Measurements from ENCODE around the gene IFT80. TPM values are rescaled to one million over a fixed set of nuclear protein-coding genes. Genes with fewer than 3 reads are reported as not detected.

The IFT80 gene
- total RNA-seq, 1 experiment from 2014 or later = 26.9 TPM

GRCh38 chr3:160280836-160281235 lies 118.2 kb downstream of the IFT80 start:
- CTCF ChIA-PET = no interaction called here
- Mint-ChIP-seq H3K27ac (peak overlapping the region; percentile 28; the same call in 1 of the 2 replicates), H3K4me1 (peaks cover 23% of the 10 kb centered on the region), H3K36me3 (no peaks in the 10 kb centered on the region), H3K9me3 (no peaks in the 10 kb centered on the region), H3K27me3 (ENCODE audit: low read depth) (no peaks in the 10 kb centered on the region), H3K4me3 (no peak overlapping the region)
- POLR2A ChIA-PET = no interaction called here
- TF ChIP-seq ZNF121 (CRISPR knock-in tag; IDR thresholded peaks at IDR 0.05) = no peak
- DNase-seq (ENCODE audit: low spot score) (no peak), ATAC-seq (no peak)

- ATAC-seq (peak; percentile 58; the same call in 1 of the 2 replicates), DNase-seq (ENCODE audit: low spot score) (no peak)
- Mint-ChIP-seq H3K4me1 (peaks cover 23% of the 10 kb centered on the region), H3K27me3 (ENCODE audit: low read depth) (no peaks in the 10 kb centered on the region), H3K36me3 (no peaks in the 10 kb centered on the region), H3K9me3 (no peaks in the 10 kb centered on the region), H3K27ac (no peak overlapping the region), H3K4me3 (no peak overlapping the region)
- TF ChIP-seq NFE2L1 (CRISPR knock-in tag; IDR thresholded peaks at IDR 0.05) (no peak), TEAD4 (CRISPR knock-in tag; IDR thresholded peaks at IDR 0.05) (no peak)
- POLR2A ChIA-PET = no interaction called here
- CTCF ChIA-PET = interaction anchor here (1.3 kb wide), 1 partner anchor 291 kb away, joined by 4 read pairs; the partner anchor contains the start of gene IL12A
Measured at GRCh38 chr3:160279657-160280056, 119.4 kb downstream of the IFT80 start.

DNA sequence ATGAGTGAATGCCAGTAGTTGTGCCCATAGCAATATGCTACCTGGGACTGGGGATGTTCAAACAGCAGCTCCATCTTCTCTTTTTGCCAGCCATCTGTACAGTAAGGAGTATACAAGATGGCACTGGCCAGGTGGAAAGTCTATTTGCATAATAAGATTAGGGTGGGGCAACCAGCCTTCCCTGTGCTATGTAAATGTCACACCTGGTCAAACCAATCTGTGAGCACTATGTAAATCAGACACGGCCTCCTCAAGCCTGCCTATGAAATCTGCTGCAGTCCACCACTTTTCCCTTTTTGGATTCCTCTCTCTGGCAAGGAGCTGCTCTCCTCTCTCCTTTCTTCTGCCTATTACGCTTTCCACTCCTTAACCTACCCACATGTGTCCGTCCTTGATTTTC lies 120.8 kb downstream of the IFT80 start:
- POLR2A ChIA-PET = no interaction called here
- TF ChIP-seq MAX (CRISPR knock-in tag; IDR thresholded peaks at IDR 0.05) (no peak), RORB (CRISPR knock-in tag; IDR thresholded peaks at IDR 0.05) (no peak), GTF2I (CRISPR knock-in tag; conservative IDR thresholded peaks at IDR 0.05) (no peak), IRF1 (CRISPR knock-in tag; IDR thresholded peaks at IDR 0.05) (no peak), JUN (CRISPR knock-in tag; IDR thresholded peaks at IDR 0.05) (no peak), NR3C1 (CRISPR knock-in tag; conservative IDR thresholded peaks at IDR 0.05; ENCODE audit: low read depth) (no peak), AR (CRISPR knock-in tag; IDR thresholded peaks at IDR 0.05) (no peak), SMAD4 (CRISPR knock-in tag; IDR thresholded peaks at IDR 0.05) (no peak), NR2C2 (CRISPR knock-in tag; IDR thresholded peaks at IDR 0.05) (no peak)
- TF ChIP-seq, protein P1, sequence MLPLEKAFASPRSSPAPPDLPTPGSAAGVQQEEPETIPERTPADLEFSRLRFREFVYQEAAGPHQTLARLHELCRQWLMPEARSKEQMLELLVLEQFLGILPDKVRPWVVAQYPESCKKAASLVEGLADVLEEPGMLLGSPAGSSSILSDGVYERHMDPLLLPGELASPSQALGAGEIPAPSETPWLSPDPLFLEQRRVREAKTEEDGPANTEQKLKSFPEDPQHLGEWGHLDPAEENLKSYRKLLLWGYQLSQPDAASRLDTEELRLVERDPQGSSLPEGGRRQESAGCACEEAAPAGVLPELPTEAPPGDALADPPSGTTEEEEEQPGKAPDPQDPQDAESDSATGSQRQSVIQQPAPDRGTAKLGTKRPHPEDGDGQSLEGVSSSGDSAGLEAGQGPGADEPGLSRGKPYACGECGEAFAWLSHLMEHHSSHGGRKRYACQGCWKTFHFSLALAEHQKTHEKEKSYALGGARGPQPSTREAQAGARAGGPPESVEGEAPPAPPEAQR (CRISPR knock-in tag; IDR thresholded peaks at IDR 0.05) = no peak
- TF ChIP-seq, protein P2, sequence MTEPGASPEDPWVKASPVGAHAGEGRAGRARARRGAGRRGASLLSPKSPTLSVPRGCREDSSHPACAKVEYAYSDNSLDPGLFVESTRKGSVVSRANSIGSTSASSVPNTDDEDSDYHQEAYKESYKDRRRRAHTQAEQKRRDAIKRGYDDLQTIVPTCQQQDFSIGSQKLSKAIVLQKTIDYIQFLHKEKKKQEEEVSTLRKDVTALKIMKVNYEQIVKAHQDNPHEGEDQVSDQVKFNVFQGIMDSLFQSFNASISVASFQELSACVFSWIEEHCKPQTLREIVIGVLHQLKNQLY (CRISPR knock-in tag; IDR thresholded peaks at IDR 0.05) = no peak
- peaks cover 23% of the 10 kb centered on the region for H3K4me1 Mint-ChIP-seq
- H3K9me3 Mint-ChIP-seq = no peaks in the 10 kb centered on the region
- no peak for DNase-seq (ENCODE audit: low spot score)
- no peak overlapping the region for H3K27ac Mint-ChIP-seq
- CTCF ChIA-PET = no interaction called here
- peak; percentile 20 for ATAC-seq
- no peaks in the 10 kb centered on the region for H3K36me3 Mint-ChIP-seq
- no peak overlapping the region for H3K4me3 Mint-ChIP-seq
- H3K27me3 Mint-ChIP-seq (ENCODE audit: low read depth) = no peaks in the 10 kb centered on the region

- no peak for ATAC-seq
- Mint-ChIP-seq H3K4me1 (no peaks in the 10 kb centered on the region), H3K9me3 (no peaks in the 10 kb centered on the region), H3K36me3 (no peaks in the 10 kb centered on the region), H3K27ac (no peak overlapping the region), H3K4me3 (no peak overlapping the region), H3K27me3 (ENCODE audit: low read depth) (no peaks in the 10 kb centered on the region)
- TF ChIP-seq, protein P1 (CRISPR knock-in tag; IDR thresholded peaks at IDR 0.05) = no peak
- TF ChIP-seq FOXP4 (CRISPR knock-in tag; IDR thresholded peaks at IDR 0.05) = no peak
- no peak for TF ChIP-seq CREM (CRISPR knock-in tag; IDR thresholded peaks at IDR 0.05)
- TF ChIP-seq ZNF232 (CRISPR knock-in tag; IDR thresholded peaks at IDR 0.05) = no peak
- ChIA-PET POLR2A (no interaction called here), CTCF (no interaction called here)
- no peak for DNase-seq (ENCODE audit: low spot score)
Measured at GRCh38 chr3:160265088-160265487, 133.9 kb downstream of the IFT80 start.

All from WTC11 (cell line).